ENCODE results near the gene ZNF90. TPM values are rescaled to one million over a fixed set of nuclear protein-coding genes. Genes with fewer than 3 reads are reported as not detected.

ZNF90 gene
- total and polyA plus RNA-seq, 10 of the 15 experiments (the other 5 are each of a cell fraction or from before 2014, with no cell fraction given) = 0.06 to 1.3 (median 0.18) TPM; not detected in 1

DNA sequence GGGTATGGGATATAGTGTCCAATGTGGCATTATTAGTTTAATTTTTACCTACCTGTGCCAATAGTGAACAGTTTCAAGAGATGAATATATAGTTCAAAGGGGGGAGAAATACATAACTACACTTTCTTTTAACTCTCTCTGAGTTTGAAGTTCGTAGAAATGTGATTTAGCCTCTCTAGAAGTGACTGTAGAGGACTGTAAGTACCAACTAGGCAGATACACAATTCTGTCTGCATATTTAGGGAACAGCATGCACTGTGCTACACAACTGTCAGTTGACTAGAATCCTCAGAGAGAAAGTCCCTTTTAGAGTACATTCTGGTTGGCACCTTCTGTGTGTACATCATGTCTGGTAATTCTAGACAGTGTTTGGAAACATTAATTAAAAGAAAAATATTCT lies 17.5 kb upstream of the ZNF90 start:
- Histone ChIP-seq H3K27ac (ENCODE audit: control insufficient read depth, insufficient read depth) (no peak overlapping the region), H3K4me1 (ENCODE audit: control insufficient read depth, insufficient read depth, low read length) (no peaks in the 10 kb centered on the region), H2AFZ (ENCODE audit: control insufficient read depth, low read depth, low read length) (no peak overlapping the region), H4K20me1 (ENCODE audit: control insufficient read depth, insufficient read depth) (no peaks in the 10 kb centered on the region), H3K79me2 (ENCODE audit: control insufficient read depth, insufficient read depth, low read length) (no peaks in the 10 kb centered on the region), H3K27me3 (replicated peaks in 1 of 2; ENCODE audit: control insufficient read depth in 2 of 2, insufficient read depth in 2 of 2, low read length in 1 of 2) (no peaks in the 10 kb centered on the region), H3K36me3 (ENCODE audit: control insufficient read depth in 2 of 2, insufficient read depth in 2 of 2, low read length in 1 of 2) (no peaks in the 10 kb centered on the region), H3K4me3 (no peak overlapping the region), H3K9me3 (replicated peaks; ENCODE audit: control insufficient read depth, insufficient read depth, low read length) (no peaks in the 10 kb centered on the region), H3K4me2 (ENCODE audit: control insufficient read depth, insufficient read depth) (no peak overlapping the region), H3K9ac (ENCODE audit: control insufficient read depth, insufficient read depth, low read length) (no peak overlapping the region)
- FAIRE-seq (no peak), ATAC-seq (no peak), DNase-seq (ENCODE audit: low read depth, low spot score) (no peak)
- intact Hi-C loops (cut with micrococcal nuclease; ENCODE audit: unreplicated experiment) = no loop called here
- ChIA-PET CTCF (no interaction called here), RAD21 (ENCODE audit: unreplicated experiment) (no interaction called here), SMC1A (ENCODE audit: uncharacterized antibody, unreplicated experiment) (no interaction called here), POLR2A (no interaction called here)
- BruUV-seq (replicated peaks) = no TSS peak
- WGBS (ENCODE audit: insufficient coverage, insufficient replicate concordance, low lambda C conversion rate, missing lambda C conversion rate) = 4% methylated on average over 1 of the region's 1 CpG
- in situ Hi-C loops (cut with MboI) = no loop called here
- TF ChIP-seq FOXM1 (IDR thresholded peaks at IDR 0.05; ENCODE audit: low read depth, low read length) (no peak), BRCA1 (IDR thresholded peaks at IDR 0.05; ENCODE audit: low read depth, low read length) (no peak), CHD1 (IDR thresholded peaks at IDR 0.05; ENCODE audit: low read depth, low read length) (no peak), ZZZ3 (IDR thresholded peaks at IDR 0.05; ENCODE audit: control insufficient read depth, insufficient read length, low read depth) (no peak), SUZ12 (IDR thresholded peaks at IDR 0.05; ENCODE audit: unreplicated experiment) (no peak), SUPT20H (IDR thresholded peaks at IDR 0.05; ENCODE audit: borderline replicate concordance, control insufficient read depth, low read depth, low read length) (no peak), PML (IDR thresholded peaks at IDR 0.05; ENCODE audit: low read length) (no peak), NR2C1 (IDR thresholded peaks at IDR 0.05) (no peak), FOXK2 (IDR thresholded peaks at IDR 0.05) (no peak), E4F1 (IDR thresholded peaks at IDR 0.05; ENCODE audit: borderline replicate concordance, partially characterized antibody) (no peak)
- TF ChIP-seq, protein P1, sequence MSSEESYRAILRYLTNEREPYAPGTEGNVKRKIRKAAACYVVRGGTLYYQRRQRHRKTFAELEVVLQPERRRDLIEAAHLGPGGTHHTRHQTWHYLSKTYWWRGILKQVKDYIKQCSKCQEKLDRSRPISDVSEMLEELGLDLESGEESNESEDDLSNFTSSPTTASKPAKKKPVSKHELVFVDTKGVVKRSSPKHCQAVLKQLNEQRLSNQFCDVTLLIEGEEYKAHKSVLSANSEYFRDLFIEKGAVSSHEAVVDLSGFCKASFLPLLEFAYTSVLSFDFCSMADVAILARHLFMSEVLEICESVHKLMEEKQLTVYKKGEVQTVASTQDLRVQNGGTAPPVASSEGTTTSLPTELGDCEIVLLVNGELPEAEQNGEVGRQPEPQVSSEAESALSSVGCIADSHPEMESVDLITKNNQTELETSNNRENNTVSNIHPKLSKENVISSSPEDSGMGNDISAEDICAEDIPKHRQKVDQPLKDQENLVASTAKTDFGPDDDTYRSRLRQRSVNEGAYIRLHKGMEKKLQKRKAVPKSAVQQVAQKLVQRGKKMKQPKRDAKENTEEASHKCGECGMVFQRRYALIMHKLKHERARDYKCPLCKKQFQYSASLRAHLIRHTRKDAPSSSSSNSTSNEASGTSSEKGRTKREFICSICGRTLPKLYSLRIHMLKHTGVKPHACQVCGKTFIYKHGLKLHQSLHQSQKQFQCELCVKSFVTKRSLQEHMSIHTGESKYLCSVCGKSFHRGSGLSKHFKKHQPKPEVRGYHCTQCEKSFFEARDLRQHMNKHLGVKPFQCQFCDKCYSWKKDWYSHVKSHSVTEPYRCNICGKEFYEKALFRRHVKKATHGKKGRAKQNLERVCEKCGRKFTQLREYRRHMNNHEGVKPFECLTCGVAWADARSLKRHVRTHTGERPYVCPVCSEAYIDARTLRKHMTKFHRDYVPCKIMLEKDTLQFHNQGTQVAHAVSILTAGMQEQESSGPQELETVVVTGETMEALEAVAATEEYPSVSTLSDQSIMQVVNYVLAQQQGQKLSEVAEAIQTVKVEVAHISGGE (CRISPR knock-in tag; IDR thresholded peaks at IDR 0.05) = no peak
- TF ChIP-seq, protein P2, sequence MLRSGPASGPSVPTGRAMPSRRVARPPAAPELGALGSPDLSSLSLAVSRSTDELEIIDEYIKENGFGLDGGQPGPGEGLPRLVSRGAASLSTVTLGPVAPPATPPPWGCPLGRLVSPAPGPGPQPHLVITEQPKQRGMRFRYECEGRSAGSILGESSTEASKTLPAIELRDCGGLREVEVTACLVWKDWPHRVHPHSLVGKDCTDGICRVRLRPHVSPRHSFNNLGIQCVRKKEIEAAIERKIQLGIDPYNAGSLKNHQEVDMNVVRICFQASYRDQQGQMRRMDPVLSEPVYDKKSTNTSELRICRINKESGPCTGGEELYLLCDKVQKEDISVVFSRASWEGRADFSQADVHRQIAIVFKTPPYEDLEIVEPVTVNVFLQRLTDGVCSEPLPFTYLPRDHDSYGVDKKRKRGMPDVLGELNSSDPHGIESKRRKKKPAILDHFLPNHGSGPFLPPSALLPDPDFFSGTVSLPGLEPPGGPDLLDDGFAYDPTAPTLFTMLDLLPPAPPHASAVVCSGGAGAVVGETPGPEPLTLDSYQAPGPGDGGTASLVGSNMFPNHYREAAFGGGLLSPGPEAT (IDR thresholded peaks at IDR 0.05; ENCODE audit: low read depth) = no peak

Measured in GM12878 (cell line).